HK-2 (cell line): Measurements from ENCODE around the gene POMT2.
A peak's percentile ranks its signal among the peaks of the same experiment; 100 is the strongest.
"Not testable (repeated sequence)": the region's sequence is repeated elsewhere in the genome, so short reads cannot be mapped to it uniquely, and the experiment has no call there.

ENCODE experiments used
- DNase-seq: peaks from one replicate; pipeline ENCODE4 v3.0.0-alpha.2; 2018; ENCODE audit not compliant: unreplicated experiment

Gene POMT2

GRCh38 chr14:77320238-77320935, at the start of gene POMT2:
POMT2 (minus strand) TSS chr14:77320883; CDS start chr14:77320681, 202 bp downstream.
- DNase-seq: peak; percentile 93

- DNase-seq: no peak
Observed at GRCh38 chr14:77369285-77369684, 48.6 kb upstream of the POMT2 start.

- DNase-seq: no peak
Observed at GRCh38 chr14:77364146-77364545, 43.5 kb upstream of the POMT2 start.

GRCh38 chr14:77359626-77360025, 38.9 kb upstream of the POMT2 start:
- no peak for DNase-seq

GRCh38 chr14:77356899-77357298, 36.2 kb upstream of the POMT2 start:
- DNase-seq: no peak

GRCh38 chr14:77355811-77356210, 35.1 kb upstream of the POMT2 start:
- no peak for DNase-seq

- DNase-seq: no peak
Observed at GRCh38 chr14:77353469-77354141, 32.9 kb upstream of the POMT2 start.

GRCh38 chr14:77347751-77348150, 27.1 kb upstream of the POMT2 start:
- DNase-seq: no peak

- DNase-seq: no peak
Observed at GRCh38 chr14:77346495-77346894, 25.8 kb upstream of the POMT2 start.

- DNase-seq: no peak
Observed at GRCh38 chr14:77344377-77344996, 23.8 kb upstream of the POMT2 start.

- no peak for DNase-seq
Observed at GRCh38 chr14:77343662-77344061, 23.0 kb upstream of the POMT2 start.

- no peak for DNase-seq
Observed at GRCh38 chr14:77342726-77343397, 22.2 kb upstream of the POMT2 start.

GRCh38 chr14:77340389-77340788, 19.7 kb upstream of the POMT2 start:
- no peak for DNase-seq

- DNase-seq: no peak
Observed at GRCh38 chr14:77339407-77339806, 18.7 kb upstream of the POMT2 start.

GRCh38 chr14:77338302-77338701, 17.6 kb upstream of the POMT2 start:
- no peak for DNase-seq

GRCh38 chr14:77337880-77338279, 17.2 kb upstream of the POMT2 start:
- no peak for DNase-seq

- not testable (repeated sequence) for DNase-seq
Observed at GRCh38 chr14:77337255-77337654, 16.6 kb upstream of the POMT2 start.

GRCh38 chr14:77335576-77335975, 14.9 kb upstream of the POMT2 start:
- DNase-seq: no peak

- no peak for DNase-seq
Observed at GRCh38 chr14:77329872-77330271, 9.2 kb upstream of the POMT2 start.

- DNase-seq: no peak
Observed at GRCh38 chr14:77327111-77327510, 6.4 kb upstream of the POMT2 start.

GRCh38 chr14:77325746-77326094, 5.0 kb upstream of the POMT2 start:
- DNase-seq: no peak
